Calu3 (cell line): ENCODE results near the gene ALKBH2. TPM values are rescaled to one million over a fixed set of nuclear protein-coding genes. Genes with fewer than 3 reads are reported as not detected.

Experiments used
- Bru-seq: library from RNA; stranded (reverse); fragments of 400-500 nt; gene quantifications from one replicate; lab custom pipeline; 2021; lab: Mats Ljungman, UMichigan
- BruChase-seq, 2 experiments: library from RNA; stranded (reverse); fragments of 400-500 nt; gene quantifications; one replicate each; lab custom pipeline; 2021; lab: Mats Ljungman, UMichigan
- BruUV-seq: library from RNA; stranded (reverse); fragments of 400-500 nt; replicated peaks from 2 replicates; lab custom pipeline; 2021; lab: Mats Ljungman, UMichigan
- CTCF ChIA-PET: fragments of 300-600 bp; sonication (Branson Sonifier 250); formaldehyde crosslinking; loops from one replicate; lab custom pipeline; 2022; ENCODE audit warnings: antibody characterized with exemption; lab: Charles Lee
- DNase-seq: peaks from one replicate; pipeline ENCODE4 v3.0.0; 2022
- H3K27ac Mint-ChIP-seq: one replicate; pipeline ENCODE4 v1.8.0; 2022; ENCODE audit warnings: mixed read lengths; ENCODE audit not compliant: unreplicated experiment
- H3K27me3 Mint-ChIP-seq: one replicate; pipeline ENCODE4 v1.8.0; 2022; ENCODE audit warnings: mixed read lengths; ENCODE audit not compliant: unreplicated experiment
- H3K36me3 Mint-ChIP-seq: one replicate; pipeline ENCODE4 v1.8.0; 2022; ENCODE audit warnings: mild to moderate bottlenecking, moderate library complexity, mixed read lengths; ENCODE audit not compliant: insufficient read depth, unreplicated experiment
- H3K4me1 Mint-ChIP-seq: one replicate; pipeline ENCODE4 v1.8.0; 2022; ENCODE audit warnings: mild to moderate bottlenecking, low read depth, mixed read lengths; ENCODE audit not compliant: unreplicated experiment
- H3K4me3 Mint-ChIP-seq: one replicate; pipeline ENCODE4 v1.8.0; 2022; ENCODE audit warnings: mild to moderate bottlenecking, low read depth, moderate library complexity, mixed read lengths; ENCODE audit not compliant: unreplicated experiment
- H3K9me3 Mint-ChIP-seq: one replicate; pipeline ENCODE4 v1.8.0; 2022; ENCODE audit warnings: low read depth, mixed read lengths; ENCODE audit not compliant: unreplicated experiment
- intact Hi-C: fragments of 100-400 bp; cut with micrococcal nuclease; formaldehyde crosslinking; loops from one replicate; pipeline ENCODE4 v1.10.0; 2022; ENCODE audit not compliant: unreplicated experiment
- long read RNA-seq: library from polyadenylated mRNA; stranded (forward); transcript quantifications from one replicate; pipeline ENCODE4 v2.0.0, GENCODE V29; 2022
- total RNA-seq: library from RNA; stranded (reverse); gene quantifications from 2 replicates; pipeline ENCODE4 v1.2.3, GENCODE V29; 2022
- TF ChIP-seq, protein P1 (sequence below): fragments of 200-600 bp; IDR thresholded peaks from one replicate; pipeline ENCODE4 v1.8.0; 2022; ENCODE audit warnings: antibody characterized with exemption; ENCODE audit not compliant: unreplicated experiment

The ALKBH2 gene
- total RNA-seq = 43.1 and 43.2 TPM in 2 replicates
- percentile 72 among the genes with signal in this experiment for Bru-seq, nascent RNA
- BruChase-seq, experiment 1, labeled RNA remaining after a 6-hour chase = percentile 73 among the genes with signal in this experiment
- BruChase-seq, experiment 2, labeled RNA remaining after a 2-hour chase = percentile 83 among the genes with signal in this experiment
- long read RNA-seq, transcript ALKBH2-202 (4 exons, 1,159 nt) = major isoform, 18 of 63 reads
- long read RNA-seq, transcript ALKBH2-201 (4 exons, 1,030 nt) = minor isoform, 14 of 63 reads
- long read RNA-seq, partial matches to known transcripts = 9 of 63 reads
- long read RNA-seq, other reads (novel, unspliced or antisense) = 17 of 63 reads

DNA sequence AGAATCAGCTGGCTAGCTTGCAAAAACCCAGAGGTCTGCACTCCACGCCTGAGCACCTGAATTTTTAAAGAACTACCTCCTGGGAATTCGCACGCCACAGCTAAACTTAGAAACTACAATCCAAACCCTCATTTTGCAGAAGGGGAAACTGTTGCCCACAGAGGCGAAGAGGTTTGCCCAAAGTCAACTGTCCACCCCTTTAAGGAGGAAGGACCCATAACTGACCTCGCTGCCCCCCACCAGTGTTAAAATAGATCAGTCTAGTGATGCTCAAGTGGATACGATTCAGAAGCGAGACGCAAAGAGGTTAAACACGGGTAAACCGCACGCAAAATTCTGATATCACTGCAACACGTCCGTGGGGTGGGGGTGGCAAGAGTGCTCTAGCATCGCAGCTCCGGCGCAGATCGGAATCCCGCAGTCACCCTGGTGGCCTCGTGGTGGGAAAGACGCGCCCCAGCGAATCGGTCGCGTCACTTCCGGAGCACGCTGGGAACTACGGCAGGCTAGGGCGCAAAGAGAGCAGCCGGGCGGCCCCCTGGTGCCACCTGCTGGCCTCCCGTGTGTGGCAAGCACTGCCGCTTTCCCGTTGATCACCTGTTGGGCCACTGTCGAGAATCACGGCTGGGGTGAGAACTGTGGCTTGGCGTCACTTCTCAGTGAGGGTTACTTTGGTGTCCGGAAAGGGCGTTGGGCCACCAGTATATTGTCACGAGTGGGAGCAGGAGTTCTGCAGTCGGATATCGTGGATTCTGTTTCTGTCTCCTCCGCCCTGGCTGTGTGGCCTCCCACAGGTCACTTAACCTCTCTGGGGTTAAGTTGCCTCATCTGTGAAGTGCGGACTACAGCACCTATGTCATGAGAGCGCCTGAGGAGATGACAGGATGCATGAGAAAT, at the start of gene ALKBH2:
Gene ALKBH2, minus strand, starts transcription at position 451 of the 897 bp plus-strand sequence. CDS start 686 bp downstream, outside the sequence.
- TSS peak; percentile 89 for BruUV-seq

DNA sequence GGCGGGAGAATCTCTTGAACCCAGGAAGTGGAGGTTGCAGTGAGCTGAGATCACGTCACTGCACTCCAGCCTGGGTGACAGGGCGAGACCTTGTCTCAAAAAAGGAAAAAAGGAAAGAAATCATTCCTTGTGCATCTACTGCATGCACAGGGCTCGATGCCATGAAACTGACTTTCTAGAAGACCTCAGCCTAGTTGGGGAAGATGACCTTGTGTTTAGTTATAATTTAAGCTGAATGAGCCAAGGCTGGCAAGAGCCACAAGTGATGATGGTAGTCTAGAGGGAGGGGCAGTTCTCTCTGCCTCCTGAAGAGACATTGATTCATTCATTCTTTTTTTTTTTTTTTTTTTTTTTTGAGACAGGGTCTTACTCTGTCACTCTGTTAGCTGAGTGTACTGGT, 47.3 kb upstream of the ALKBH2 start:
- Mint-ChIP-seq H3K27me3 (peaks cover 18% of the 10 kb centered on the region), H3K4me3 (no peak overlapping the region), H3K27ac (no peak overlapping the region), H3K9me3 (peaks cover 3% of the 10 kb centered on the region), H3K4me1 (no peaks in the 10 kb centered on the region), H3K36me3 (no peaks in the 10 kb centered on the region)
- TF ChIP-seq, protein P1, sequence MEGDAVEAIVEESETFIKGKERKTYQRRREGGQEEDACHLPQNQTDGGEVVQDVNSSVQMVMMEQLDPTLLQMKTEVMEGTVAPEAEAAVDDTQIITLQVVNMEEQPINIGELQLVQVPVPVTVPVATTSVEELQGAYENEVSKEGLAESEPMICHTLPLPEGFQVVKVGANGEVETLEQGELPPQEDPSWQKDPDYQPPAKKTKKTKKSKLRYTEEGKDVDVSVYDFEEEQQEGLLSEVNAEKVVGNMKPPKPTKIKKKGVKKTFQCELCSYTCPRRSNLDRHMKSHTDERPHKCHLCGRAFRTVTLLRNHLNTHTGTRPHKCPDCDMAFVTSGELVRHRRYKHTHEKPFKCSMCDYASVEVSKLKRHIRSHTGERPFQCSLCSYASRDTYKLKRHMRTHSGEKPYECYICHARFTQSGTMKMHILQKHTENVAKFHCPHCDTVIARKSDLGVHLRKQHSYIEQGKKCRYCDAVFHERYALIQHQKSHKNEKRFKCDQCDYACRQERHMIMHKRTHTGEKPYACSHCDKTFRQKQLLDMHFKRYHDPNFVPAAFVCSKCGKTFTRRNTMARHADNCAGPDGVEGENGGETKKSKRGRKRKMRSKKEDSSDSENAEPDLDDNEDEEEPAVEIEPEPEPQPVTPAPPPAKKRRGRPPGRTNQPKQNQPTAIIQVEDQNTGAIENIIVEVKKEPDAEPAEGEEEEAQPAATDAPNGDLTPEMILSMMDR = no peak
- intact Hi-C loops = no loop called here
- no peak for DNase-seq
- CTCF ChIA-PET = interaction anchor here (0.6 to 0.9 kb wide), 3 partner anchors 10 to 54 kb away, joined by 3 to 5 read pairs (median 3); no protein-coding TSS in a partner anchor
- no TSS peak for BruUV-seq

More for the DNA sequence above, at the start of gene ALKBH2:
- intact Hi-C loops = loop anchor here (5.0 to 10.0 kb wide), 4 partner anchors 128 to 531 kb away; partner anchors contain the start of genes ISCU and SART3
- DNase-seq = peak; percentile 96
- Mint-ChIP-seq H3K4me3 (peak within 1 kb of the TSS; percentile 68), H3K27me3 (no peaks in the 10 kb centered on the region), H3K27ac (peak within 1 kb of the TSS; percentile 53), H3K36me3 (peaks cover 40% of the 10 kb centered on the region), H3K9me3 (no peaks in the 10 kb centered on the region), H3K4me1 (peaks cover 13% of the 10 kb centered on the region)
- TF ChIP-seq, protein P1 = peak; percentile 95
- CTCF ChIA-PET = interaction anchor here (0.8 to 1.1 kb wide), 2 partner anchors 75 to 520 kb away, joined by 3 to 4 read pairs; no protein-coding TSS in a partner anchor

DNA sequence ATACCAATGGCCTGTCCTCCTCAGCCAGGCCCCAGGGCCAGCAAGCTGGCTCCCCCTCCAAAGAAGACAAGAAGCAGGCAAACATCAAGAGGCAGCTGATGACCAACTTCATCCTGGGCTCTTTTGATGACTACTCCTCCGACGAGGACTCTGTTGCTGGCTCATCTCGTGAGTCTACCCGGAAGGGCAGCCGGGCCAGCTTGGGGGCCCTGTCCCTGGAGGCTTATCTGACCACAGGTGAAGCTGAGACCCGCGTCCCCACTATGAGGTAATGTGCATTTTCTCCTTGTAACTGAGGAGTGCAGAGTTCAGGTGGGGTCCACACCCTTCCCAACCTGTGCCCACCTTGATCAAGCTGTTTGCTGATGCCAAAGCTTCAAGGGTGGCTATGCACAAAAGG, 46.5 kb upstream of the ALKBH2 start:
- Mint-ChIP-seq H3K27ac (no peak overlapping the region), H3K36me3 (no peaks in the 10 kb centered on the region), H3K4me1 (no peaks in the 10 kb centered on the region), H3K27me3 (peaks cover 26% of the 10 kb centered on the region), H3K4me3 (no peak overlapping the region), H3K9me3 (peaks cover 5% of the 10 kb centered on the region)
- intact Hi-C loops = no loop called here
- no TSS peak for BruUV-seq
- CTCF ChIA-PET = no interaction called here
- no peak for DNase-seq
- TF ChIP-seq, protein P1 = no peak

DNA sequence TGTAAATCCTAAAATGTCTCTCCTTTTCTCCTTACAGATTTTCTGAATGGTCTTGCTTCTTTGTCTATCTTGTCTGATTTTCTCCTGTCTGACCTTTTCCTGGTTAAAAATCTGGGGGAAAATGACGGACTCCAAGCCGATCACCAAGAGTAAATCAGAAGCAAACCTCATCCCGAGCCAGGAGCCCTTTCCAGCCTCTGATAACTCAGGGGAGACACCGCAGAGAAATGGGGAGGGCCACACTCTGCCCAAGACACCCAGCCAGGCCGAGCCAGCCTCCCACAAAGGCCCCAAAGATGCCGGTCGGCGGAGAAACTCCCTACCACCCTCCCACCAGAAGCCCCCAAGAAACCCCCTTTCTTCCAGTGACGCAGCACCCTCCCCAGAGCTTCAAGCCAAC, 46.1 kb upstream of the ALKBH2 start:
- BruUV-seq = no TSS peak
- H3K9me3 Mint-ChIP-seq = peaks cover 5% of the 10 kb centered on the region
- H3K36me3 Mint-ChIP-seq = no peaks in the 10 kb centered on the region
- H3K27me3 Mint-ChIP-seq = peaks cover 30% of the 10 kb centered on the region
- CTCF ChIA-PET = no interaction called here
- no peaks in the 10 kb centered on the region for H3K4me1 Mint-ChIP-seq
- H3K4me3 Mint-ChIP-seq = no peak overlapping the region
- H3K27ac Mint-ChIP-seq = no peak overlapping the region
- TF ChIP-seq, protein P1 = no peak
- intact Hi-C loops = no loop called here
- DNase-seq = no peak
